HG02970 (cell line): ENCODE results near the gene ANKRD53.
"Not testable (repeated sequence)": the region's sequence is repeated elsewhere in the genome, so short reads cannot be mapped to it uniquely, and the experiment has no call there.

Experiments
- ATAC-seq: cut with Tn5 transposase; IDR thresholded peaks from one replicate; pipeline ENCODE4 v1.9.1; 2021; ENCODE audit warnings: mild to moderate bottlenecking, moderate library complexity, moderate number of reproducible peaks; ENCODE audit not compliant: unreplicated experiment, low FRiP score

Gene ANKRD53

GRCh38 chr2:71005271-71006202, 27.1 kb downstream of the ANKRD53 start:
- ATAC-seq: no peak

DNA sequence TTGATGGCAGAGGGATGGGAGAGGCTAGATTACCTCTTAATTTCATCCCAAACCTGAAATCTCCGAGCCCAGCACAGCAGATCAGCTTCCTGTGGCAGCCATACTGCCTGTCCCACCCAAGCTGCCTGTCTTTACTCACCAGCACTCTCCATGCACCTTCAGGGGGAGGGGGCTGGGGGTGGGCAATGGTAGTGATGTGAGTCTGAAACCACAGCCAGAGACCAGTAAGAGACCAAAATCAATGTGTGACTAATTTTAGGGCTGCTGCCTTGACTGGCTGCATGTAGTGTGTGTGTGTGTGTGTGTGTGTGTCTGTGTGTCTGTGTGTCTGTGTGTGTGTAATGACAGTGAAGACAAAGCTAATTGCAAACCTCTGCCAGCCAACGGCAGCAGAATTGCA, 27.9 kb downstream of the ANKRD53 start:
- no peak for ATAC-seq

DNA sequence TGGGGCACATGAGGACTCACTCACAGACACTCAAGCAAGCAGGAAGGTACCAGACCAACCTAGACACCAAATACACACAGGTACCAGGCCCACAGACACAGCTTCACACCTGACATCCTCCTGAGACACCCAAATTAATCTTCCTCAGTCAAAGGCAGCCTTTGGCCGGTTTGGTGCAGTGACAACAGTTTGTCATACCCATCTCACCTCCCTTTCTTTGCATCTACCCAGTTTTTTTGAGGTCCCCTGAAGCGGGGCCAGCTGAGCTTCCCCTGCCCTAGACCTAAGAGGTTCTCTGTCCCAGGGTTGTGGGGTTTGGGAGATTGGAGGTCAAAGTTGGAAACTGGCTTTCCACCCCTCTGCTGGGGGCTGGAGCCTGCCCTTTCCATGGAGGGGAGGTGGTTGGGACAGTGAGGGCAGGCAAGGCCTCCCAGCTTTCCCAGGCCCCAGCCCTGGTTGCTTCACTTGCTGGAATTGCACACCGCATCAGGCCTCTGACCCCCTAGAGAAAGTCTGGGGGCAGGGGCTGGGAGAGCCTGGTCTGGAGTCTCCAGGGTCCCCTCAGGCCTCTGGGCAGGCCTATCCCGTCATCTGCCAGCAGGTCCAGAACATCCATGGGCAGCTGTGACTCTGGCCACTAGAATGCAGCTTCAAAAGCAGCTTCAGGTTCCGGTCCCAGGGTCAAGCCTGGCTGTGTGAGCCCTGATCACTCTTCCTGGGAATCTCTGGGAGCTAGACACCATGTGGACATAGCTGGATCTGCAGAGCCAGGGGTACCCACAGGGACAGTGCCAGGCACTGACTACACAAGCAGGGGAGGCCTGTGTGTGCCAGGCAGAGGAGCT, 28.7 kb downstream of the ANKRD53 start:
- ATAC-seq: no peak

GRCh38 chr2:71008342-71008741, 29.9 kb downstream of the ANKRD53 start:
- no peak for ATAC-seq

DNA sequence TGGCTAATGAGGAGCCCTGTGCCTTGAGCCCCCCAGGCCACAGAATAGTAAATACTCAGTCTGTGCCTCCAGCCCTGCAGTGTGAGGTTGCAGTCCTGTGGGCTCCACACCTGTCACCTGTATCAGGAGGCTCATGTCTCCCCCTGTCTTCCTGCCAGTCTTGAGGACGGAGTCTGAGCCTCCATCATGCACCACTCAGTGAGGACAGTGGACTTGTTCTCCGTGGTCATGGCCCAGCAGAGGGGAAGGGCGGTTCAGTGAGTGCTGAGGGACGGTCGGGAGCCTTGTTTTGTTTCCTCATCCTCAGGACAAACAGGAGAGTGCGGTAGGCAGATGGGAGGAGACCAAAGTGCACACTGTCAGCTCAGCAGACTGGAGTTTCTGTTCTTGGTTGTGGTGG, 33.4 kb downstream of the ANKRD53 start:
- not testable (repeated sequence) for ATAC-seq

DNA sequence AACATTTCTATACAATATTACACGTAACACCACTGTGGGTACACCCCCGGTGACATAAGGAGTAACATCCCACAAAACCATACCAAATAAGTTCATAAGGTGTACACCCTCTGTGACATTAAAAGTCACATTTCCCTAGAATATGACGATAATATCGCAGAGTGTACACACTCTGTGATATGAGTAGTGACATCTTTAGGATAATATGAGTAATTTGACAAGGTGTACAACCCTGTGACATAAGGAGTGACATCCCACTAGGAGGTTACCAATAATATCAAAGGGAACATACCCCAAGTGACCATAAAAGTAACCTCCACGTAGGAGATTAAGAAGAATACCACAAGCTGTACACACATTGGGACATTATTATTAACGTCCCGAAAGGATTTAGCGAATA, 40.2 kb downstream of the ANKRD53 start:
- no peak for ATAC-seq

DNA sequence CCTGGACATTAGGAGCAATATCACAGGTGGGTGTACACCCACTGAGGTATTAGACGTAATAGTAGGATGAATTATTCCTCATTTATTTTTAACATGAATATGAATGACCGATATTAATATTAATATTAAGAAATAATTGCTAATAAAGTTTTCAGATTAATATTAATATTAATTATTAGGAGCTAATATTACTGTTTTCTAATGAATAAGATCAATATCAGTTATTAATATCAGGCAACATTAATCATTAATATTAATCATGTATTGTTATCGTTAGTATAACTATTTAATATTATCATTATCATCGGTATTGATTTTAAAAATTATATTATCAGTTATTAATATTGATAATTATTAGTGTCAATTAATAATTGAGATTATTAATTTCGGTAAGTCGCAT, 41.6 kb downstream of the ANKRD53 start:
- ATAC-seq: not testable (repeated sequence)

DNA sequence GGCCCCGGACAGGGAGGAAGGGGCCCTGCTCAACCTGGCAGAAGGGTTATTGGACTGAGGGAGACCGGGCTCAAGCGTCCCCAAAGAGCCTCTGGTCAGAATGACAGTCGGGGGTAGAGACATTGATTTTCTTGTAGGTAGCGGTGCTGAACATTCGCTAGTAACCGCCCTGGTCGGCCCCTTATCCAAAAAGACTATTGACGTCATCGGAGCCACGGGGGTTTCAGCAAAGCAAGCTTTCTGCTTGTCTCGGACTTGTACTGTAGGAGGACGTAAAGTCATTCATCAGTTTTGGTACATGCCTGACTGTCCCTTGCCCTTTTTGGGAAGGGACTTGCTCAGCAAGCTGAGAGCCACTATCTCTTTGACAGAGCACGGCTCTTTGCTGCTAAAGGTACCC, 43.0 kb downstream of the ANKRD53 start:
- ATAC-seq: not testable (repeated sequence)

- ATAC-seq: not testable (repeated sequence)
Measured at GRCh38 chr2:71023553-71024243, 45.3 kb downstream of the ANKRD53 start.
